Lower leg skin (tissue), 4 donors: ENCODE results near the gene CADM3. TPM values are rescaled to one million over a fixed set of nuclear protein-coding genes. Genes with fewer than 3 reads are reported as not detected.

ENCODE experiments used
- DNase-seq, 2 donors: peaks; one replicate each; pipeline ENCODE4 v3.0.0-alpha.2; 2019; ENCODE audit warnings: low spot score in 2 of 2
- H3K4me3 ChIP-seq: fragments of 200-600 bp; sonication (generic); 2 replicates; pipeline ENCODE4 v1.5.1; 2017; ENCODE audit warnings: mild to moderate bottlenecking, low read depth; ENCODE audit not compliant: poor library complexity, severe bottlenecking
- CTCF ChIP-seq, 3 donors: fragments of 450-650 bp; IDR thresholded peaks; one replicate each; pipeline ENCODE4 v1.5.1; 2016; ENCODE audit warnings: antibody characterized with exemption in 3 of 3, mild to moderate bottlenecking in 3 of 3, moderate library complexity in 2 of 3
- POLR2A ChIP-seq, 2 donors: fragments of 450-650 bp; IDR thresholded peaks; one replicate each; pipeline ENCODE4 v1.6.1; 2016 to 2017; ENCODE audit warnings: antibody characterized with exemption in 2 of 2, mild to moderate bottlenecking in 1 of 2, moderate library complexity in 1 of 2
- WGBS, 2 donors: methylation state at CpG; one replicate each; pipeline ENCODE4 v1.1.5; 2018; 5-methylcytosine and 5-hydroxymethylcytosine counted together
- intact Hi-C: fragments of 100-400 bp; cut with DNase I; formaldehyde crosslinking; loops from one replicate; pipeline ENCODE4 v1.15.0; 2023; ENCODE audit warnings: low total_unique reads
- total RNA-seq, 4 donors: library from RNA; depleted of rRNA; stranded (reverse); fragments of >200 nt; gene quantifications; one replicate each; pipeline ENCODE4 v1.1.0, GENCODE V29; 2016

Gene CADM3
- total RNA-seq, 4 donors from 2014 or later, result 2.6 to 11.0 (median 6.6) TPM

- no peak overlapping the region for H3K4me3 ChIP-seq
- intact Hi-C loops, result loop anchor here (5.0 kb wide), 1 partner anchor 557 kb away; no protein-coding TSS in a partner anchor
- WGBS, 2 donors, result 67 to 70% methylated on average over 8 of the region's 8 CpGs
- no peak for TF ChIP-seq POLR2A (IDR thresholded peaks at IDR 0.05)
- no peak for TF ChIP-seq CTCF (IDR thresholded peaks at IDR 0.05)
- DNase-seq, result no peak
Measured at GRCh38 chr1:159250638-159251216, 79.3 kb downstream of the CADM3 start.

Other genes starting within 250 kb of the CADM3 start
- gene PYHIN1, start 240.1 kb upstream of the CADM3 start, total RNA-seq, result under 1 TPM in 1 of 4 donors, not detected in 3; 0.39 TPM
- 10 to 100 TPM; 47.0 to 72.0 (median 50.8) TPM for gene IFI16, start 161.7 kb upstream of the CADM3 start, total RNA-seq
- gene AIM2, start 94.8 kb upstream of the CADM3 start, total RNA-seq, result 1 to 10 TPM in 1 of 4 donors, under 1 TPM in 1, not detected in 2; 0.16 to 3.5 TPM
- gene ACKR1, start 33.3 kb downstream of the CADM3 start, total RNA-seq, result 100 to 1,000 TPM in 1 of 4 donors, 10 to 100 TPM in 3; 17.4 to 104 (median 46.9) TPM
- 10 to 100 TPM; 18.6 to 31.1 (median 25.2) TPM for gene FCER1A, start 130.7 kb downstream of the CADM3 start, total RNA-seq